AG04449 (cell line): ENCODE results near the gene CNIH4.

ENCODE experiments used
- CTCF ChIA-PET: fragments of 350-600 bp; formaldehyde crosslinking; extraction: SDS; loops from one replicate; lab custom pipeline; 2021; ENCODE audit warnings: antibody characterized with exemption; lab: Yijun Ruan, JAX
- POLR2A ChIA-PET: fragments of 400-600, 350-600 bp; formaldehyde crosslinking; extraction: SDS; loops from one replicate; lab custom pipeline; 2020; ENCODE audit warnings: antibody characterized with exemption, inconsistent platforms; lab: Yijun Ruan, JAX
- DNase-seq: peaks from one replicate; pipeline ENCODE4 v3.0.0-alpha.2; 2010; ENCODE audit warnings: low read depth, low spot score
- H3K4me3 ChIP-seq: 2 replicates; pipeline ENCODE4 v1.5.1; 2011; ENCODE audit warnings: low read depth, mild to moderate bottlenecking, control low read depth, low read length
- CTCF ChIP-seq: IDR thresholded peaks from one replicate; pipeline ENCODE4 v1.5.1; 2011; ENCODE audit warnings: mild to moderate bottlenecking, moderate library complexity, low read length, control low read depth, inconsistent platforms; ENCODE audit not compliant: insufficient read depth; ENCODE audit errors: missing control alignments

CNIH4 gene

GRCh38 chr1:224359207-224359606 lies 2.5 kb downstream of the CNIH4 start:
- no peak for DNase-seq
- ChIA-PET CTCF (no interaction called here), POLR2A (no interaction called here)
- H3K4me3 ChIP-seq: no peak overlapping the region
- no peak for TF ChIP-seq CTCF

- no peak overlapping the region for H3K4me3 ChIP-seq
- no peak for DNase-seq
- ChIA-PET CTCF (no interaction called here), POLR2A (no interaction called here)
- no peak for TF ChIP-seq CTCF
Observed at GRCh38 chr1:224368409-224368808, 11.7 kb downstream of the CNIH4 start.

- CTCF ChIA-PET: no interaction called here
- POLR2A ChIA-PET: no interaction called here
- TF ChIP-seq CTCF: no peak
Observed at GRCh38 chr1:224373008-224373590, 16.4 kb downstream of the CNIH4 start.

GRCh38 chr1:224375059-224375458 lies 18.4 kb downstream of the CNIH4 start:
- no peak for TF ChIP-seq CTCF
- H3K4me3 ChIP-seq: no peak overlapping the region
- ChIA-PET CTCF (interaction anchor here (0.9 to 1.6 kb wide), 5 partner anchors 9 to 520 kb away, joined by 3 to 5 read pairs (median 3); no protein-coding TSS in a partner anchor), POLR2A (no interaction called here)
- DNase-seq: no peak

More at GRCh38 chr1:224373008-224373590, 16.4 kb downstream of the CNIH4 start:
- DNase-seq: no peak
- no peak overlapping the region for H3K4me3 ChIP-seq

GRCh38 chr1:224377676-224378006 lies 21.0 kb downstream of the CNIH4 start:
- H3K4me3 ChIP-seq: no peak overlapping the region
- no peak for TF ChIP-seq CTCF
- CTCF ChIA-PET: no interaction called here

GRCh38 chr1:224378855-224379631 lies 22.4 kb downstream of the CNIH4 start:
- no peak overlapping the region for H3K4me3 ChIP-seq
- CTCF ChIA-PET: interaction anchor here (0.5 to 1.4 kb wide), 2 partner anchors 14 to 570 kb away, joined by 3 read pairs; no protein-coding TSS in a partner anchor
- POLR2A ChIA-PET: no interaction called here
- no peak for TF ChIP-seq CTCF
- no peak for DNase-seq

More at GRCh38 chr1:224377676-224378006, 21.0 kb downstream of the CNIH4 start:
- no peak for DNase-seq
- POLR2A ChIA-PET: interaction anchor here (1.2 kb wide), 1 partner anchor 11 kb away, joined by 3 read pairs; no protein-coding TSS in a partner anchor
